ENCODE data around the gene SLC8B1. TPM values are rescaled to one million over a fixed set of nuclear protein-coding genes. Genes with fewer than 3 reads are reported as not detected.

The SLC8B1 gene
- total and polyA plus RNA-seq, 2 donors (not counting 3 experiments of a cell fraction or from before 2014, with no cell fraction given) = 29.9 to 45.4 TPM

DNA sequence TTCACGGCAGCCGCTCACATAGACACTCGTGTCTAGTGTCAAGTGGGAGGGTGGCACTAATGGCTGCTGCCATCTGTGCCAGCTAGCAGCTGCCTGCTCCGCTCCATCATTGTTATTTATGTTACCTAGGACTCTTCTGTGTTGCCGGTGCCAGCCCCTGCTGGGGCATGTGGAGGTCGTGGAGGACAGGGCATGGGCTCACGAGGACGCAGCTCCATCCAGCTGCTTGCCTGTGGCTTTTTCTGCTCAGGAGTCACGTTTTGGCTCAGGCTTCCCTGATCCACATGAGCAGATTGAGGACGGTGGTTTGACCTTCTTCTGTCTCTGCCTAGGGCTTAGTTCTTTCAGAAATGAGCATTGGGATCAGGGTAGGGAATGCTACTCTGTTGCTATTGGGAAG, 82.4 kb downstream of the SLC8B1 start:
- Histone ChIP-seq H3K4me1 (ENCODE audit: control insufficient read depth, extremely low read depth, insufficient read depth, low read length) (no peaks in the 10 kb centered on the region), H3K4me2 (ENCODE audit: insufficient read depth, low read length) (no peak overlapping the region), H3K27ac (ENCODE audit: insufficient read depth, low read depth, low read length) (no peak overlapping the region), H3K9ac (replicated peaks; ENCODE audit: extremely low read depth, insufficient read depth, low read length) (no peak overlapping the region), H3K79me2 (ENCODE audit: control insufficient read depth, insufficient read depth, low read length) (no peaks in the 10 kb centered on the region), H3K9me1 (replicated peaks; ENCODE audit: control insufficient read depth, extremely low read depth, insufficient read depth, low read length) (no peaks in the 10 kb centered on the region), H3K4me3 (replicated peaks in 1 of 3; ENCODE audit: insufficient read depth in 1 of 3, low read depth in 1 of 3, low read length in 3 of 3) (no peak overlapping the region), H3K9me3 (replicated peaks; ENCODE audit: control insufficient read depth, insufficient read depth, low read length) (no peaks in the 10 kb centered on the region), H4K20me1 (replicated peaks; ENCODE audit: control insufficient read depth, extremely low read depth, insufficient read depth, low read length) (no peaks in the 10 kb centered on the region), H2AFZ (ENCODE audit: low read depth, low read length) (no peak overlapping the region), H3K36me3 (ENCODE audit: control insufficient read depth in 2 of 2, extremely low read depth in 1 of 2, insufficient read depth in 2 of 2, low read length in 2 of 2) (peaks cover 0 to 3% of the 10 kb centered on the region in 2 experiments), H3K27me3 (ENCODE audit: control insufficient read depth in 2 of 2, insufficient read depth in 2 of 2, low read length in 2 of 2) (no peaks in the 10 kb centered on the region)
- dilution Hi-C loops (cut with MboI; ENCODE audit: extremely low pct_ligation_motif_present, low sequenced_read_pairs) (no loop called here), intact Hi-C loops (cut with micrococcal nuclease) (no loop called here)
- no peak for TF ChIP-seq POLR2AphosphoS5 (IDR thresholded peaks at IDR 0.05; ENCODE audit: insufficient read depth, low read depth, low read length)
- TF ChIP-seq, protein P1, sequence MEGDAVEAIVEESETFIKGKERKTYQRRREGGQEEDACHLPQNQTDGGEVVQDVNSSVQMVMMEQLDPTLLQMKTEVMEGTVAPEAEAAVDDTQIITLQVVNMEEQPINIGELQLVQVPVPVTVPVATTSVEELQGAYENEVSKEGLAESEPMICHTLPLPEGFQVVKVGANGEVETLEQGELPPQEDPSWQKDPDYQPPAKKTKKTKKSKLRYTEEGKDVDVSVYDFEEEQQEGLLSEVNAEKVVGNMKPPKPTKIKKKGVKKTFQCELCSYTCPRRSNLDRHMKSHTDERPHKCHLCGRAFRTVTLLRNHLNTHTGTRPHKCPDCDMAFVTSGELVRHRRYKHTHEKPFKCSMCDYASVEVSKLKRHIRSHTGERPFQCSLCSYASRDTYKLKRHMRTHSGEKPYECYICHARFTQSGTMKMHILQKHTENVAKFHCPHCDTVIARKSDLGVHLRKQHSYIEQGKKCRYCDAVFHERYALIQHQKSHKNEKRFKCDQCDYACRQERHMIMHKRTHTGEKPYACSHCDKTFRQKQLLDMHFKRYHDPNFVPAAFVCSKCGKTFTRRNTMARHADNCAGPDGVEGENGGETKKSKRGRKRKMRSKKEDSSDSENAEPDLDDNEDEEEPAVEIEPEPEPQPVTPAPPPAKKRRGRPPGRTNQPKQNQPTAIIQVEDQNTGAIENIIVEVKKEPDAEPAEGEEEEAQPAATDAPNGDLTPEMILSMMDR (IDR thresholded peaks at IDR 0.05; ENCODE audit: extremely low read depth in 1 of 2, insufficient read depth in 1 of 2, low read depth in 1 of 2, low read length in 2 of 2) = no peak
- no peak for TF ChIP-seq POLR2A (IDR thresholded peaks at IDR 0.05; ENCODE audit: low read depth, low read length)
- TF ChIP-seq MYC (IDR thresholded peaks at IDR 0.05; ENCODE audit: low read depth, low read length) = no peak
- TF ChIP-seq, protein P2, sequence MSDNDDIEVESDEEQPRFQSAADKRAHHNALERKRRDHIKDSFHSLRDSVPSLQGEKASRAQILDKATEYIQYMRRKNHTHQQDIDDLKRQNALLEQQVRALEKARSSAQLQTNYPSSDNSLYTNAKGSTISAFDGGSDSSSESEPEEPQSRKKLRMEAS (IDR thresholded peaks at IDR 0.05; ENCODE audit: insufficient read depth, insufficient read length) = no peak
- CTCF ChIA-PET = no interaction called here
- POLR2A ChIA-PET = no interaction called here
- no TSS peak for BruUV-seq (replicated peaks)
- DNase-seq (ENCODE audit: low read depth, low spot score) = no peak
- FAIRE-seq = no peak

- H3K36me3 ChIP-seq (ENCODE audit: control insufficient read depth in 2 of 2, extremely low read depth in 1 of 2, insufficient read depth in 2 of 2, low read length in 2 of 2) = peaks cover 0 to 3% of the 10 kb centered on the region in 2 experiments
- dilution Hi-C loops (cut with MboI; ENCODE audit: extremely low pct_ligation_motif_present, low sequenced_read_pairs) (no loop called here), intact Hi-C loops (cut with micrococcal nuclease) (no loop called here)
- no peak for FAIRE-seq
- no peak for DNase-seq (ENCODE audit: low read depth, low spot score)
- POLR2A ChIA-PET = no interaction called here
- H3K27me3 ChIP-seq (ENCODE audit: control insufficient read depth in 2 of 2, insufficient read depth in 2 of 2, low read length in 2 of 2) = no peaks in the 10 kb centered on the region
- no peak overlapping the region for H3K4me3 ChIP-seq (replicated peaks in 1 of 3; ENCODE audit: insufficient read depth in 1 of 3, low read depth in 1 of 3, low read length in 3 of 3)
- H4K20me1 ChIP-seq (replicated peaks; ENCODE audit: control insufficient read depth, extremely low read depth, insufficient read depth, low read length) = no peaks in the 10 kb centered on the region
- no peaks in the 10 kb centered on the region for H3K9me3 ChIP-seq (replicated peaks; ENCODE audit: control insufficient read depth, insufficient read depth, low read length)
- H3K27ac ChIP-seq (ENCODE audit: insufficient read depth, low read depth, low read length) = no peak overlapping the region
- no peak overlapping the region for H2AFZ ChIP-seq (ENCODE audit: low read depth, low read length)
- H3K9ac ChIP-seq (replicated peaks; ENCODE audit: extremely low read depth, insufficient read depth, low read length) = no peak overlapping the region
- TF ChIP-seq JUN (IDR thresholded peaks at IDR 0.05; ENCODE audit: borderline replicate concordance, insufficient read depth, insufficient read length, low read depth) (no peak), EZH2 (IDR thresholded peaks at IDR 0.05; ENCODE audit: borderline replicate concordance, low read depth, low read length, severe bottlenecking) (no peak), POLR2AphosphoS5 (IDR thresholded peaks at IDR 0.05; ENCODE audit: insufficient read depth, low read depth, low read length) (no peak), FOS (IDR thresholded peaks at IDR 0.05; ENCODE audit: borderline replicate concordance, insufficient read depth, low read length) (no peak), POLR2A (IDR thresholded peaks at IDR 0.05; ENCODE audit: low read depth, low read length) (no peak), MYC (IDR thresholded peaks at IDR 0.05; ENCODE audit: low read depth, low read length) (no peak), GATA2 (IDR thresholded peaks at IDR 0.05; ENCODE audit: insufficient read depth, insufficient read length, low read depth, low read length) (no peak)
- TF ChIP-seq, protein P2 (IDR thresholded peaks at IDR 0.05; ENCODE audit: insufficient read depth, insufficient read length) = no peak
- TF ChIP-seq, protein P1 (IDR thresholded peaks at IDR 0.05; ENCODE audit: extremely low read depth in 1 of 2, insufficient read depth in 1 of 2, low read depth in 1 of 2, low read length in 2 of 2) = no peak
- H3K4me1 ChIP-seq (ENCODE audit: control insufficient read depth, extremely low read depth, insufficient read depth, low read length) = peaks cover 10% of the 10 kb centered on the region
- no peaks in the 10 kb centered on the region for H3K9me1 ChIP-seq (replicated peaks; ENCODE audit: control insufficient read depth, extremely low read depth, insufficient read depth, low read length)
- no TSS peak for BruUV-seq (replicated peaks)
- CTCF ChIA-PET = no interaction called here
- H3K4me2 ChIP-seq (ENCODE audit: insufficient read depth, low read length) = no peak overlapping the region
- no peaks in the 10 kb centered on the region for H3K79me2 ChIP-seq (ENCODE audit: control insufficient read depth, insufficient read depth, low read length)
Measured at GRCh38 chr12:113251404-113252070, 83.4 kb downstream of the SLC8B1 start.
